IPS-20b (cell line): Measurements from ENCODE around the gene IVD.

Source experiments
- H3K27ac ChIP-seq: one replicate; pipeline ENCODE4 v1.5.1; 2013; ENCODE audit warnings: low read length
- H3K27me3 ChIP-seq: 2 replicates; pipeline ENCODE4 v1.6.1; 2013; ENCODE audit warnings: mild to moderate bottlenecking, low read length, inconsistent platforms; ENCODE audit not compliant: insufficient read depth
- H3K36me3 ChIP-seq: 2 replicates; pipeline ENCODE4 v1.6.1; 2013; ENCODE audit warnings: low read depth, mild to moderate bottlenecking, inconsistent platforms, low read length, moderate library complexity; ENCODE audit not compliant: insufficient read depth
- H3K4me1 ChIP-seq: 2 replicates; pipeline ENCODE4 v1.6.1; 2013; ENCODE audit warnings: mild to moderate bottlenecking, control low read depth, inconsistent platforms, low read length, moderate library complexity; ENCODE audit not compliant: insufficient read depth
- H3K4me3 ChIP-seq: 2 replicates; pipeline ENCODE4 v1.5.1; 2013; ENCODE audit warnings: mild to moderate bottlenecking, low read length, inconsistent platforms
- H3K9ac ChIP-seq: 2 replicates; pipeline ENCODE4 v1.6.1; 2013; ENCODE audit warnings: low read depth, mild to moderate bottlenecking, inconsistent platforms, low read length, moderate library complexity
- H3K9me3 ChIP-seq: 2 replicates; pipeline ENCODE4 v1.6.1; 2013; ENCODE audit warnings: mild to moderate bottlenecking, low read depth, low read length, inconsistent platforms; ENCODE audit not compliant: insufficient read depth

IVD gene

DNA sequence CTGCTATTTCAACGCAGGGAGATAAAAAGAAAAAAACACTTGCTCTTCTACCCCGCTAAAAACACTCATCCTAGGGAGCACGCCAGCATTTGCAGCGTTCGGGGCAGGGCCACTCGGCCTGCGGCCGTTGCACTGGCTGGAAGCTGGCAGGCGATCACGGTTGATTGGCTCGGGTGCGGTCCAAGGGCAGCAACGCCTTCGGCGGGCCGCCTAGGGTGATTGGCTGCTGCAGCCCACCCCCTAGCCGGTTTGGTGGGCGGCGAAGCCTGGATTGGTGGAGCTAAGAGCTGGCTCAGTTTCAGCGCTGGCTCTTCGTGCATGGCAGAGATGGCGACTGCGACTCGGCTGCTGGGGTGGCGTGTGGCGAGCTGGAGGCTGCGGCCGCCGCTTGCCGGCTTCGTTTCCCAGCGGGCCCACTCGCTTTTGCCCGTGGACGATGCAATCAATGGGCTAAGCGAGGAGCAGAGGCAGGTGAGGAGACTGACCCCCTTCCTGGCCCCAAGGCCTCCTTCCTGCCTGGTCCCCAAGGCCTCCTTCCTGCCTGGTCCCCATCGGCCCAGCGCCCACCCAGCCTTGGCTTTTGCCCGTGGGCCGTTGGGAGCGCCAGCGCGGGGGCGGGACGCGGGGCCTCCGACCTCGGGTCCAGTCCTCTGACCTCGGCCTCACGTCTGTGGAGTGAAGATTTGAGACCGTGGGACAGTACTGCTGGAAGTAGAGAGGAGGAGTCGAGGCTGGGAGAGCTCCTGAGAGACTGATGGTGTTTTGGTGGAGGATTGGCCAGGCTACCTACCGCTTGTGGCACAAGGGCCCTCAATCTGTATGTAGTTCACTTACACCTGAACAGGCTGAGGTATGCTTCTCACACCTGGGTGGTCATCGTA lies at the start of gene IVD:
IVD (plus strand) TSS at position 295 of the 881 bp plus-strand sequence; CDS start at position 328, 33 bp downstream.
- Histone ChIP-seq H3K27me3 (no peaks in the 10 kb centered on the region), H3K9me3 (no peaks in the 10 kb centered on the region), H3K36me3 (peaks cover 35% of the 10 kb centered on the region), H3K4me3 (peak within 1 kb of the TSS; percentile 94), H3K27ac (peak within 1 kb of the TSS; percentile 86), H3K4me1 (peaks cover 6% of the 10 kb centered on the region; the same call in 1 of the 2 replicates), H3K9ac (peak within 1 kb of the TSS; percentile 91)

GRCh38 chr15:40355976-40356585 lies 49.5 kb upstream of the IVD start:
- no peaks in the 10 kb centered on the region for H3K36me3 ChIP-seq
- peaks cover 13% of the 10 kb centered on the region for H3K4me1 ChIP-seq
- H3K9me3 ChIP-seq: no peaks in the 10 kb centered on the region
- no peak overlapping the region for H3K4me3 ChIP-seq
- no peak overlapping the region for H3K9ac ChIP-seq
- H3K27me3 ChIP-seq: peaks cover 59% of the 10 kb centered on the region
- H3K27ac ChIP-seq: no peak overlapping the region

DNA sequence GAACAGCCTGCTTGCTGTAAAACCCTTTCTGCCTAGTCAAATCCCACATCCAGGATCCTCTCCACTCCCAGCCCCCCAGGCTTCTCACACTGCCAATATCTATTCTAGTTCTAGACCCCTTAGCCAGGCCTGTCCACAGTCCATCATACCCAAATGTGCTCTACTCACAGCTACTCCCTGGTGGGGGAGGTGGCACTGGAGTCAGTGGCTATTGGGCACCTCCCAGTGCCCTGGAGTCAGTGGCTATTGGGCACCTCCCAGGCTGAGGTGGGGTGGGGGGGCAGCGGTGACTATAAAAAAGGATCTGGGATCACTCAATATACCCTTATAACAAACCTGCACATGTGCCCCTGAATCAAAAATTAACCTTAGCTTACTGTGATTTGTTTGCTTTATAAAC lies 48.3 kb upstream of the IVD start:
- Histone ChIP-seq H3K4me3 (peak overlapping the region; percentile 79; the same call in 1 of the 2 replicates), H3K9me3 (no peaks in the 10 kb centered on the region), H3K27me3 (peaks cover 70% of the 10 kb centered on the region), H3K4me1 (peaks cover 13% of the 10 kb centered on the region), H3K27ac (no peak overlapping the region), H3K9ac (no peak overlapping the region), H3K36me3 (no peaks in the 10 kb centered on the region)

DNA sequence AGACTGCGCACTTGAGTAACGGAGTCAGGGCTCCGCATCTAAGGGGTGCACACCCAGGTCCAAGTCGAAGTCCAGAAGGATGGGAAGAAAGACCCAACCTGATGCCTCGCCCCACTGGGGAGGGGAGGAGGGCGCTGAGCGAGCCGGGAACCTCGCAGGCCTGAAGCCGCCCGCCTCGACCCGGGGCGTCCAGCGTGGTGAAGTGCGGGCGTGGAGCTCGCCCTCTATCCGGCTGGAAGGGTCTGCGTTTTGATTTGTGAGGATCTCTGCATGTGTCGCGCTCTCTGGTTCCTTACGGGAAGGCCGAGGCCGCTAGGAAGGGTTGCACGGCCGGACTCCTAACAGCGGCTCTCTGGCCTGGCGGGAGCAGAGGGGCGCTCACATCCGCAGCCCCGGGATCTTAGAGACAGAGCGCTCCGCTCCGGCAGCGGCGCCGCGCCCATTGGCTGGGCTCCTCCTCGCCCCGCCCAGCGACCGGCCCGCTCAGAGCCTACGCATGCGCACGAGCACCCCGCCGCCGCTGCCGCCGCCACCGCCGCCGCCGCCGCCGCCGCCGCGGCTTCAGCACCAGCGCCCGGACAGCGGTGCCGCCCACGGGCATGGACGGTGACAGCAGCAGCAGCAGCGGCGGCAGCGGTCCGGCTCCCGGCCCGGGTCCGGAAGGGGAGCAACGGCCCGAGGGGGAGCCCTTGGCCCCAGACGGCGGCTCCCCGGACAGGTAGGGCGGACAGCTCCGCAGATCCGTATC lies 47.7 kb upstream of the IVD start, which contains the start of gene DISP2:
DISP2 (plus strand) TSS at position 497 of the 748 bp plus-strand sequence; CDS start at position 600, 103 bp downstream.
- peak within 1 kb of the TSS; percentile 53; the same call in 1 of the 2 replicates for H3K9ac ChIP-seq
- H3K27ac ChIP-seq: no peak within 1 kb of the TSS
- no peaks in the 10 kb centered on the region for H3K36me3 ChIP-seq
- peaks cover 13% of the 10 kb centered on the region for H3K4me1 ChIP-seq
- peaks cover 71% of the 10 kb centered on the region for H3K27me3 ChIP-seq
- H3K9me3 ChIP-seq: no peaks in the 10 kb centered on the region
- H3K4me3 ChIP-seq: peak within 1 kb of the TSS; percentile 79

- Histone ChIP-seq H3K9ac (no peak overlapping the region), H3K9me3 (no peaks in the 10 kb centered on the region), H3K4me1 (peaks cover 13% of the 10 kb centered on the region), H3K27me3 (peaks cover 63% of the 10 kb centered on the region), H3K27ac (no peak overlapping the region), H3K4me3 (peak overlapping the region; percentile 69), H3K36me3 (no peaks in the 10 kb centered on the region)
Measured at GRCh38 chr15:40358471-40359353, 46.9 kb upstream of the IVD start.

DNA sequence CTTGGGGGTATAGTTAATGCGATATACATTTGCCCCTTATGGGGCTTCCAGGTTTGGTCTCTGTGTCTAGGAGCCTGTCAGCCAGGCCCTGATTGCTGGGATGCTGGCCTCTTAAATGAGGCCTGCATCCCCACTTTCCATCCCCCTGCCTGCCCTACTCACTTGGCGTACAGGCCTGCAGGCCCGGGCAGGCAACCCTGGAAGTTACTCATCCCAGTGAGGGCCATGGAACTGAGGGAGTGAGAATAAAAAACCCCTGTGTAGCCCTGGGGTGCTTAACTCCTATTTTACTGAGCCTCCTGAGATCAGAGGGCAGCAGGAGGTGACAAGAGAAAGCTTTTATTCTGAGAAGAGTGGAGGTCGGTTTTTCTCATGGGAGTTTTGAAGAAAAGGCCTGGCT lies 45.6 kb upstream of the IVD start:
- peaks cover 57% of the 10 kb centered on the region for H3K27me3 ChIP-seq
- H3K27ac ChIP-seq: no peak overlapping the region
- H3K9ac ChIP-seq: no peak overlapping the region
- no peaks in the 10 kb centered on the region for H3K9me3 ChIP-seq
- peaks cover 2% of the 10 kb centered on the region; the same call in 1 of the 2 replicates for H3K4me1 ChIP-seq
- H3K4me3 ChIP-seq: no peak overlapping the region
- H3K36me3 ChIP-seq: no peaks in the 10 kb centered on the region

DNA sequence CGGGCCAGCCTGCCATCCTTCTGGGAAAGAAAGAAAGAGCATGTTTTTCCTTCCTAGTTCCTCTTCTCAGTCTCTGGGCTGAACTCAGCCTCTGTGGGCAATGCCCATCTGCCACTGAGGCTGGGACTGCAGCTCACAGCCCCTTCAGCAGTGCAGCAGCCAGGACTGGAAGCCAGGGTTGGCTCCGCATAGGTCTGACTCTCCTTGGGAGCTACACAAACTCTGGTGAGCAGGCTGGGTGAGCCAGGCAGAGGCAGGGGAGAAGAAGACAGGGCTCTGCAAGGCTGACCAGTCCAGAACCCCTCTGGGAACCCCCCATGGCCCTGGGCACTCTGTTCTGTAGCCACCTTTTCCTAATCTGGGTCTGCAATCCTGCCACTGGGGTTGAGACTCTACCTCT lies 44.0 kb upstream of the IVD start:
- peaks cover 63% of the 10 kb centered on the region for H3K27me3 ChIP-seq
- H3K4me1 ChIP-seq: peaks cover 2% of the 10 kb centered on the region; the same call in 1 of the 2 replicates

DNA sequence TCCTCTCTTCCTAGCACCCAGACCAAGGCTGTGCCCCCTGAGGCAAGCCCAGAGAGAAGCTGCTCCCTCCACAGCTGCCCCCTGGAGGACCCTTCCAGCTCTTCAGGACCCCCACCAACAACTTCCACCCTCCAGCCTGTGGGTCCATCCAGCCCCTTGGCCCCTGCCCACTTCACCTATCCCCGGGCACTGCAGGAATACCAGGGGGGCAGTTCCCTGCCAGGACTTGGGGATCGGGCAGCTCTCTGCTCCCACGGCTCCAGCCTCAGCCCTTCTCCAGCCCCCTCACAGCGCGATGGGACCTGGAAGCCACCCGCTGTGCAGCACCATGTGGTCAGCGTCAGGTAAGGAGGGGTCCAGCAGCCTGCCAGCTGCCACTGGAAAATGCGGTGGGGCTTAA lies 42.0 kb upstream of the IVD start:
- H3K27ac ChIP-seq: no peak overlapping the region

More for the DNA sequence above, 44.0 kb upstream of the IVD start:
- Histone ChIP-seq H3K9ac (no peak overlapping the region), H3K9me3 (no peaks in the 10 kb centered on the region), H3K36me3 (no peaks in the 10 kb centered on the region), H3K4me3 (no peak overlapping the region), H3K27ac (no peak overlapping the region)

GRCh38 chr15:40364251-40364650 lies 41.3 kb upstream of the IVD start:
- no peaks in the 10 kb centered on the region for H3K9me3 ChIP-seq
- H3K27ac ChIP-seq: no peak overlapping the region
- no peak overlapping the region for H3K4me3 ChIP-seq
- peaks cover 68% of the 10 kb centered on the region for H3K27me3 ChIP-seq
- H3K9ac ChIP-seq: no peak overlapping the region
- peaks cover 3% of the 10 kb centered on the region; the same call in 1 of the 2 replicates for H3K4me1 ChIP-seq
- no peaks in the 10 kb centered on the region for H3K36me3 ChIP-seq

More for the DNA sequence above, 42.0 kb upstream of the IVD start:
- H3K4me1 ChIP-seq: peaks cover 5% of the 10 kb centered on the region; the same call in 1 of the 2 replicates
- H3K9ac ChIP-seq: no peak overlapping the region
- H3K27me3 ChIP-seq: peaks cover 68% of the 10 kb centered on the region
- H3K9me3 ChIP-seq: no peaks in the 10 kb centered on the region
- H3K36me3 ChIP-seq: no peaks in the 10 kb centered on the region
- H3K4me3 ChIP-seq: no peak overlapping the region

- no peak overlapping the region for H3K4me3 ChIP-seq
- no peaks in the 10 kb centered on the region for H3K36me3 ChIP-seq
- H3K27me3 ChIP-seq: peaks cover 68% of the 10 kb centered on the region
- H3K9me3 ChIP-seq: no peaks in the 10 kb centered on the region
- no peak overlapping the region for H3K9ac ChIP-seq
- no peak overlapping the region for H3K27ac ChIP-seq
- peaks cover 3% of the 10 kb centered on the region; the same call in 1 of the 2 replicates for H3K4me1 ChIP-seq
Measured at GRCh38 chr15:40365016-40365415, 40.6 kb upstream of the IVD start.
